Neural cell (in vitro differentiated cells): ENCODE results near the gene SACS. TPM values are rescaled to one million over a fixed set of nuclear protein-coding genes. Genes with fewer than 3 reads are reported as not detected.

Experiments
- H2AFZ ChIP-seq: fragments of 200-600, 300-800 bp; sonication (generic), shearing (Covaris generic); 2 replicates; pipeline ENCODE4 v1.6.0; 2014; ENCODE audit warnings: low read depth, mild to moderate bottlenecking, antibody characterized with exemption, low read length, moderate library complexity
- H3F3A ChIP-seq: fragments of 200-600 bp; shearing (Covaris generic); 2 replicates; pipeline ENCODE4 v1.6.1; 2016; ENCODE audit warnings: mild to moderate bottlenecking, moderate library complexity, mixed read lengths, antibody characterized with exemption, low read length; ENCODE audit not compliant: insufficient read depth, poor library complexity, severe bottlenecking
- H3K27ac ChIP-seq: fragments of 200-600, 300-800 bp; sonication (generic), shearing (Covaris generic); 2 replicates; pipeline ENCODE4 v1.5.1; 2014; ENCODE audit warnings: mild to moderate bottlenecking, low read length, moderate library complexity
- H3K27me3 ChIP-seq: fragments of 300-800, 200-600 bp; sonication (generic), shearing (Covaris generic); 2 replicates; pipeline ENCODE4 v1.6.0; 2014; ENCODE audit warnings: mild to moderate bottlenecking, low read depth, low read length, moderate library complexity; ENCODE audit not compliant: insufficient read depth
- H3K36me3 ChIP-seq: fragments of 300-800, 200-600 bp; sonication (generic), shearing (Covaris generic); 2 replicates; pipeline ENCODE4 v1.5.1; 2014; ENCODE audit warnings: mild to moderate bottlenecking, antibody characterized with exemption, low read length, moderate library complexity; ENCODE audit not compliant: insufficient read depth
- H3K4me2 ChIP-seq: fragments of 300-800, 200-600 bp; sonication (generic), shearing (Covaris generic); 2 replicates; pipeline ENCODE4 v1.6.0; 2014; ENCODE audit warnings: mild to moderate bottlenecking, low read length
- H3K4me3 ChIP-seq: fragments of 300-800, 200-600 bp; sonication (generic), shearing (Covaris generic); 2 replicates; pipeline ENCODE4 v1.5.1; 2014; ENCODE audit warnings: mild to moderate bottlenecking, low read length, moderate library complexity
- H3K79me2 ChIP-seq: fragments of 200-600 bp; shearing (Covaris generic); replicated peaks from 2 replicates; pipeline ENCODE4 v1.6.0; 2014; ENCODE audit warnings: mild to moderate bottlenecking, low read length, moderate library complexity; ENCODE audit not compliant: insufficient read depth
- H3K9ac ChIP-seq: fragments of 300-800, 200-600 bp; sonication (generic), shearing (Covaris generic); 2 replicates; pipeline ENCODE4 v1.6.1; 2016; ENCODE audit warnings: mild to moderate bottlenecking, low read length, mixed read lengths
- H3K9me2 ChIP-seq: fragments of 200-600 bp; shearing (Covaris generic); 2 replicates; pipeline ENCODE4 v1.6.1; 2016; ENCODE audit warnings: mild to moderate bottlenecking, low read length, mixed read lengths; ENCODE audit not compliant: insufficient read depth
- H3K9me3 ChIP-seq: fragments of 200-600, 300-800 bp; sonication (generic), shearing (Covaris generic); 2 replicates; pipeline ENCODE4 v1.6.1; 2016; ENCODE audit warnings: mild to moderate bottlenecking, mixed run types, low read length, moderate library complexity, mixed read lengths
- H4K20me1 ChIP-seq: fragments of 200-600 bp; shearing (Covaris generic); 2 replicates; pipeline ENCODE4 v1.6.1; 2016; ENCODE audit warnings: mild to moderate bottlenecking, mixed run types; ENCODE audit not compliant: insufficient read depth
- EP300 ChIP-seq: fragments of 450-650 bp; conservative IDR thresholded peaks from 2 replicates; pipeline ENCODE4 v1.6.1; 2014; ENCODE audit warnings: antibody characterized with exemption, mild to moderate bottlenecking, moderate library complexity; ENCODE audit not compliant: poor library complexity, severe bottlenecking
- MXI1 ChIP-seq: fragments of 450-650 bp; conservative IDR thresholded peaks from 2 replicates; pipeline ENCODE4 v1.6.1; 2014; ENCODE audit warnings: antibody characterized with exemption, mild to moderate bottlenecking; ENCODE audit not compliant: poor library complexity, severe bottlenecking
- POLR2AphosphoS5 ChIP-seq: IDR thresholded peaks from 2 replicates; pipeline ENCODE4 v1.6.1; 2012
- RAD21 ChIP-seq: fragments of 450-650 bp; conservative IDR thresholded peaks from 2 replicates; pipeline ENCODE4 v1.6.1; 2014; ENCODE audit warnings: antibody characterized with exemption, mild to moderate bottlenecking, moderate library complexity
- REST ChIP-seq: IDR thresholded peaks from 2 replicates; pipeline ENCODE4 v1.6.1; 2012; ENCODE audit warnings: borderline replicate concordance
- SMC3 ChIP-seq: fragments of 450-650 bp; conservative IDR thresholded peaks from 2 replicates; pipeline ENCODE4 v1.6.1; 2014; ENCODE audit warnings: antibody characterized with exemption, mild to moderate bottlenecking, moderate library complexity; ENCODE audit not compliant: poor library complexity
- TAF1 ChIP-seq: IDR thresholded peaks from 2 replicates; pipeline ENCODE4 v1.6.1; 2012; ENCODE audit warnings: low read depth
- polyA plus RNA-seq: library from polyadenylated mRNA; depleted of rRNA; stranded (reverse); fragments of >200 nt; gene quantifications from 2 replicates; pipeline ENCODE4 v1.2.3, GENCODE V29; 2014
- TF ChIP-seq, protein P1 (sequence below): fragments of 450-650 bp; IDR thresholded peaks from 2 replicates; pipeline ENCODE4 v1.5.1; 2014; ENCODE audit warnings: antibody characterized with exemption, mild to moderate bottlenecking, moderate library complexity; ENCODE audit not compliant: poor library complexity, severe bottlenecking

Gene SACS
- polyA plus RNA-seq, 1 donor from 2014 or later = 24.1 TPM

GRCh38 chr13:23383151-23383550 lies 50.4 kb downstream of the SACS start:
- no peak overlapping the region for H3K27ac ChIP-seq
- no peaks in the 10 kb centered on the region for H4K20me1 ChIP-seq
- peaks cover 10% of the 10 kb centered on the region for H3K79me2 ChIP-seq
- no peak overlapping the region for H3K4me3 ChIP-seq
- no peaks in the 10 kb centered on the region for H3K27me3 ChIP-seq
- no peaks in the 10 kb centered on the region for H3K36me3 ChIP-seq
- no peaks in the 10 kb centered on the region for H3F3A ChIP-seq
- no peak overlapping the region for H2AFZ ChIP-seq
- no peaks in the 10 kb centered on the region for H3K9me2 ChIP-seq
- TF ChIP-seq, protein P1, sequence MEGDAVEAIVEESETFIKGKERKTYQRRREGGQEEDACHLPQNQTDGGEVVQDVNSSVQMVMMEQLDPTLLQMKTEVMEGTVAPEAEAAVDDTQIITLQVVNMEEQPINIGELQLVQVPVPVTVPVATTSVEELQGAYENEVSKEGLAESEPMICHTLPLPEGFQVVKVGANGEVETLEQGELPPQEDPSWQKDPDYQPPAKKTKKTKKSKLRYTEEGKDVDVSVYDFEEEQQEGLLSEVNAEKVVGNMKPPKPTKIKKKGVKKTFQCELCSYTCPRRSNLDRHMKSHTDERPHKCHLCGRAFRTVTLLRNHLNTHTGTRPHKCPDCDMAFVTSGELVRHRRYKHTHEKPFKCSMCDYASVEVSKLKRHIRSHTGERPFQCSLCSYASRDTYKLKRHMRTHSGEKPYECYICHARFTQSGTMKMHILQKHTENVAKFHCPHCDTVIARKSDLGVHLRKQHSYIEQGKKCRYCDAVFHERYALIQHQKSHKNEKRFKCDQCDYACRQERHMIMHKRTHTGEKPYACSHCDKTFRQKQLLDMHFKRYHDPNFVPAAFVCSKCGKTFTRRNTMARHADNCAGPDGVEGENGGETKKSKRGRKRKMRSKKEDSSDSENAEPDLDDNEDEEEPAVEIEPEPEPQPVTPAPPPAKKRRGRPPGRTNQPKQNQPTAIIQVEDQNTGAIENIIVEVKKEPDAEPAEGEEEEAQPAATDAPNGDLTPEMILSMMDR = no peak
- TF ChIP-seq REST = no peak
- TF ChIP-seq POLR2AphosphoS5 = no peak
- TF ChIP-seq SMC3 = no peak
- H3K4me2 ChIP-seq = no peak overlapping the region
- H3K9me3 ChIP-seq = no peaks in the 10 kb centered on the region
- no peak overlapping the region for H3K9ac ChIP-seq

DNA sequence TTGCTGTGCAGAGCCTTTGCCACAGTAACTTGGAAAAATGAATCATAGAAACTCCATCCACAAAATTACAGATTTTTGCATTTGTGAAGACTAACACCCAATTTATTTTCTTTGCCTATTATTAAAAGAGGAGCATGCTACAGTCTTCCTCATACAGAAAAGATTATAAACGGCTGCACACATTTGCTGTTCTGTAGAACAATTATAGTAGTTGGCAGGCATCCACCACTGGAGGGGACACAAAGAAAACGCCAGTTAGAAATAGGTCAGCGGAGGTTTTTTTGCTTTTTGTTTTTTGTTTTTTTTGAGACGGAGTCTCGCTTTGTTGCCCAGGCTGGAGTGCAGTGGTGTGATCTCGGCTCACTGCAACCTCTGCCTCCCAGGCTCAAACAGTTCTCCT lies 51.6 kb downstream of the SACS start:
- Histone ChIP-seq H4K20me1 (no peaks in the 10 kb centered on the region), H3K36me3 (no peaks in the 10 kb centered on the region), H3F3A (no peaks in the 10 kb centered on the region), H3K9me3 (no peaks in the 10 kb centered on the region), H3K9me2 (no peaks in the 10 kb centered on the region), H3K27me3 (no peaks in the 10 kb centered on the region), H3K27ac (no peak overlapping the region), H2AFZ (no peak overlapping the region), H3K4me3 (no peak overlapping the region), H3K4me2 (no peak overlapping the region), H3K79me2 (peaks cover 5% of the 10 kb centered on the region), H3K9ac (no peak overlapping the region)
- TF ChIP-seq RAD21 = no peak
- TF ChIP-seq EP300 = no peak
- TF ChIP-seq TAF1 = no peak
- no peak for TF ChIP-seq MXI1
- no peak for TF ChIP-seq REST
- TF ChIP-seq SMC3 = no peak
